WTC11 (cell line): ENCODE measurements around the gene PPP6R3.

Experiments used
- FOXJ3 ChIP-seq: sonication (generic); formaldehyde crosslinking; IDR thresholded peaks from 2 replicates; pipeline ENCODE4 v1.9.0; 2021; ENCODE audit warnings: missing genetic modification reagents, mild to moderate bottlenecking, borderline replicate concordance
- HMGA2 ChIP-seq: fragments of 250-450 bp; sonication (Bioruptor Pico); IDR thresholded peaks from 2 replicates; pipeline ENCODE4 v1.4.0; 2021; ENCODE audit warnings: mild to moderate bottlenecking, moderate library complexity
- NR2C2 ChIP-seq: sonication (generic); formaldehyde crosslinking; IDR thresholded peaks from 2 replicates; pipeline ENCODE4 v1.8.0; 2022; ENCODE audit warnings: mild to moderate bottlenecking, missing genetic modification reagents
- SMAD4 ChIP-seq: sonication (generic); formaldehyde crosslinking; IDR thresholded peaks from 2 replicates; pipeline ENCODE4 v1.8.0; 2022; ENCODE audit warnings: mild to moderate bottlenecking, missing genetic modification reagents
- TEAD1 ChIP-seq: sonication (generic); formaldehyde crosslinking; IDR thresholded peaks from 2 replicates; pipeline ENCODE4 v1.8.0; 2022; ENCODE audit warnings: mild to moderate bottlenecking, missing genetic modification reagents
- TP53 ChIP-seq: sonication (generic); formaldehyde crosslinking; IDR thresholded peaks from 2 replicates; pipeline ENCODE4 v1.8.1; 2023; ENCODE audit warnings: mild to moderate bottlenecking, missing genetic modification reagents
- ZNF232 ChIP-seq: sonication (generic); formaldehyde crosslinking; IDR thresholded peaks from 2 replicates; pipeline ENCODE4 v1.8.0; 2022; ENCODE audit warnings: mild to moderate bottlenecking, missing genetic modification reagents
- ZNF263 ChIP-seq: sonication (generic); formaldehyde crosslinking; IDR thresholded peaks from 2 replicates; pipeline ENCODE4 v1.8.1; 2022; ENCODE audit warnings: low read depth, mild to moderate bottlenecking, moderate library complexity, missing genetic modification reagents
- ZSCAN18 ChIP-seq: fragments of 250-450 bp; sonication (Bioruptor Pico); IDR thresholded peaks from 2 replicates; pipeline ENCODE4 v2.1.2; 2022; ENCODE audit warnings: mild to moderate bottlenecking, moderate library complexity
- TF ChIP-seq, protein P1 (sequence below): fragments of 200-600 bp; IDR thresholded peaks from 2 replicates; pipeline ENCODE4 v1.8.0; 2022; ENCODE audit warnings: antibody characterized with exemption
- TF ChIP-seq, protein P2 (sequence below): sonication (generic); formaldehyde crosslinking; conservative IDR thresholded peaks from 2 replicates; pipeline ENCODE4 v1.8.1; 2023; ENCODE audit warnings: mild to moderate bottlenecking, low read depth, missing genetic modification reagents, moderate library complexity

GRCh38 chr11:68610452-68611116 is 150.0 kb downstream of the PPP6R3 start:
- TF ChIP-seq, protein P1, sequence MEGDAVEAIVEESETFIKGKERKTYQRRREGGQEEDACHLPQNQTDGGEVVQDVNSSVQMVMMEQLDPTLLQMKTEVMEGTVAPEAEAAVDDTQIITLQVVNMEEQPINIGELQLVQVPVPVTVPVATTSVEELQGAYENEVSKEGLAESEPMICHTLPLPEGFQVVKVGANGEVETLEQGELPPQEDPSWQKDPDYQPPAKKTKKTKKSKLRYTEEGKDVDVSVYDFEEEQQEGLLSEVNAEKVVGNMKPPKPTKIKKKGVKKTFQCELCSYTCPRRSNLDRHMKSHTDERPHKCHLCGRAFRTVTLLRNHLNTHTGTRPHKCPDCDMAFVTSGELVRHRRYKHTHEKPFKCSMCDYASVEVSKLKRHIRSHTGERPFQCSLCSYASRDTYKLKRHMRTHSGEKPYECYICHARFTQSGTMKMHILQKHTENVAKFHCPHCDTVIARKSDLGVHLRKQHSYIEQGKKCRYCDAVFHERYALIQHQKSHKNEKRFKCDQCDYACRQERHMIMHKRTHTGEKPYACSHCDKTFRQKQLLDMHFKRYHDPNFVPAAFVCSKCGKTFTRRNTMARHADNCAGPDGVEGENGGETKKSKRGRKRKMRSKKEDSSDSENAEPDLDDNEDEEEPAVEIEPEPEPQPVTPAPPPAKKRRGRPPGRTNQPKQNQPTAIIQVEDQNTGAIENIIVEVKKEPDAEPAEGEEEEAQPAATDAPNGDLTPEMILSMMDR = no peak
- no peak for TF ChIP-seq ZNF263 (CRISPR knock-in tag)
- no peak for TF ChIP-seq TEAD1 (CRISPR knock-in tag)
- TF ChIP-seq ZNF232 (CRISPR knock-in tag) = no peak
- no peak for TF ChIP-seq SMAD4
- no peak for TF ChIP-seq NR2C2 (CRISPR knock-in tag)
- no peak for TF ChIP-seq TP53 (CRISPR knock-in tag)
- TF ChIP-seq, protein P2, sequence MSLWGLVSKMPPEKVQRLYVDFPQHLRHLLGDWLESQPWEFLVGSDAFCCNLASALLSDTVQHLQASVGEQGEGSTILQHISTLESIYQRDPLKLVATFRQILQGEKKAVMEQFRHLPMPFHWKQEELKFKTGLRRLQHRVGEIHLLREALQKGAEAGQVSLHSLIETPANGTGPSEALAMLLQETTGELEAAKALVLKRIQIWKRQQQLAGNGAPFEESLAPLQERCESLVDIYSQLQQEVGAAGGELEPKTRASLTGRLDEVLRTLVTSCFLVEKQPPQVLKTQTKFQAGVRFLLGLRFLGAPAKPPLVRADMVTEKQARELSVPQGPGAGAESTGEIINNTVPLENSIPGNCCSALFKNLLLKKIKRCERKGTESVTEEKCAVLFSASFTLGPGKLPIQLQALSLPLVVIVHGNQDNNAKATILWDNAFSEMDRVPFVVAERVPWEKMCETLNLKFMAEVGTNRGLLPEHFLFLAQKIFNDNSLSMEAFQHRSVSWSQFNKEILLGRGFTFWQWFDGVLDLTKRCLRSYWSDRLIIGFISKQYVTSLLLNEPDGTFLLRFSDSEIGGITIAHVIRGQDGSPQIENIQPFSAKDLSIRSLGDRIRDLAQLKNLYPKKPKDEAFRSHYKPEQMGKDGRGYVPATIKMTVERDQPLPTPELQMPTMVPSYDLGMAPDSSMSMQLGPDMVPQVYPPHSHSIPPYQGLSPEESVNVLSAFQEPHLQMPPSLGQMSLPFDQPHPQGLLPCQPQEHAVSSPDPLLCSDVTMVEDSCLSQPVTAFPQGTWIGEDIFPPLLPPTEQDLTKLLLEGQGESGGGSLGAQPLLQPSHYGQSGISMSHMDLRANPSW (CRISPR knock-in tag) = no peak
- TF ChIP-seq ZSCAN18 = no peak
- TF ChIP-seq HMGA2 (CRISPR knock-in tag) = no peak
- TF ChIP-seq FOXJ3 (CRISPR knock-in tag) = no peak
